Measurements from ENCODE around the gene SLC25A28. TPM values are rescaled to one million over a fixed set of nuclear protein-coding genes. Genes with fewer than 3 reads are reported as not detected.

The SLC25A28 gene
- polyA plus RNA-seq, 3 donors, result 36.6 to 50.8 (median 38.2) TPM

Other genes with a start within 250 kb of the SLC25A28 start
- gene GOT1, start 189.8 kb downstream of the SLC25A28 start, polyA plus RNA-seq (ENCODE audit: insufficient read length in 3 of 3), result 10 to 100 TPM; 75.3 to 87.4 (median 78.5) TPM
- gene NKX2-3, start 87.5 kb downstream of the SLC25A28 start, polyA plus RNA-seq (ENCODE audit: insufficient read length in 3 of 3), result under 1 TPM in 1 of 3 donors, not detected in 2; 0.08 TPM
- 10 to 100 TPM; 19.5 to 20.8 (median 20.5) TPM for gene ENTPD7, start 39.1 kb upstream of the SLC25A28 start, polyA plus RNA-seq (ENCODE audit: insufficient read length in 3 of 3)
- 10 to 100 TPM; 46.3 to 62.1 (median 56.0) TPM for gene COX15, start 111.7 kb upstream of the SLC25A28 start, polyA plus RNA-seq (ENCODE audit: insufficient read length in 3 of 3)
- gene CUTC, start 111.8 kb upstream of the SLC25A28 start, polyA plus RNA-seq (ENCODE audit: insufficient read length in 3 of 3), result 10 to 100 TPM; 22.1 to 26.5 (median 26.4) TPM
- 10 to 100 TPM; 10.3 to 11.0 (median 10.3) TPM for gene ABCC2, start 162.2 kb upstream of the SLC25A28 start, polyA plus RNA-seq (ENCODE audit: insufficient read length in 3 of 3)